Parathyroid adenoma (tissue), 2 donors: ENCODE results near the gene SLC6A19.

ENCODE experiments used
- H2AFZ ChIP-seq: fragments of 300-600 bp; sonication (generic); one replicate; pipeline ENCODE4 v1.7.0; 2017; ENCODE audit warnings: antibody characterized with exemption, mild to moderate bottlenecking
- H3K27ac ChIP-seq: fragments of 300-600 bp; sonication (generic); one replicate; pipeline ENCODE4 v1.7.0; 2017
- H3K27me3 ChIP-seq: fragments of 300-600 bp; sonication (generic); one replicate; pipeline ENCODE4 v1.7.0; 2017; ENCODE audit warnings: low read length; ENCODE audit not compliant: control insufficient read depth, insufficient read depth
- H3K36me3 ChIP-seq: fragments of 300-600 bp; sonication (generic); one replicate; pipeline ENCODE4 v1.7.0; 2017; ENCODE audit warnings: low read length; ENCODE audit not compliant: control insufficient read depth, insufficient read depth
- H3K4me1 ChIP-seq: fragments of 300-600 bp; sonication (generic); one replicate; pipeline ENCODE4 v1.7.0; 2017; ENCODE audit warnings: control low read depth
- H3K4me2 ChIP-seq: fragments of 300-600 bp; sonication (generic); one replicate; pipeline ENCODE4 v1.7.0; 2017; ENCODE audit warnings: low read length
- H3K4me3 ChIP-seq: fragments of 300-600 bp; sonication (generic); one replicate; pipeline ENCODE4 v1.7.0; 2017; ENCODE audit warnings: low read depth, low read length
- H3K79me2 ChIP-seq: fragments of 300-600 bp; sonication (generic); one replicate; pipeline ENCODE4 v1.7.0; 2017; ENCODE audit warnings: control low read depth
- H3K9ac ChIP-seq: fragments of 300-600 bp; sonication (generic); one replicate; pipeline ENCODE4 v1.7.0; 2017; ENCODE audit warnings: mild to moderate bottlenecking
- H3K9me3 ChIP-seq: fragments of 300-600 bp; sonication (generic); one replicate; pipeline ENCODE4 v1.7.0; 2017; ENCODE audit warnings: low read length; ENCODE audit not compliant: control insufficient read depth
- TF ChIP-seq, protein P1 (sequence below): fragments of 300-600 bp; sonication (generic); IDR thresholded peaks from one replicate; pipeline ENCODE4 v1.7.0; 2017; ENCODE audit warnings: antibody characterized with exemption, mild to moderate bottlenecking
- donor health status: primary hyperparathyroidism.

The SLC6A19 gene

GRCh38 chr5:1189269-1189668 lies 12.1 kb upstream of the SLC6A19 start:
- Histone ChIP-seq H3K36me3 (no peaks in the 10 kb centered on the region), H2AFZ (no peak overlapping the region), H3K79me2 (no peaks in the 10 kb centered on the region), H3K27ac (no peak overlapping the region), H3K4me2 (no peak overlapping the region), H3K9me3 (no peaks in the 10 kb centered on the region), H3K27me3 (no peaks in the 10 kb centered on the region), H3K4me3 (no peak overlapping the region), H3K9ac (no peak overlapping the region), H3K4me1 (peaks cover 18% of the 10 kb centered on the region)
- TF ChIP-seq, protein P1, sequence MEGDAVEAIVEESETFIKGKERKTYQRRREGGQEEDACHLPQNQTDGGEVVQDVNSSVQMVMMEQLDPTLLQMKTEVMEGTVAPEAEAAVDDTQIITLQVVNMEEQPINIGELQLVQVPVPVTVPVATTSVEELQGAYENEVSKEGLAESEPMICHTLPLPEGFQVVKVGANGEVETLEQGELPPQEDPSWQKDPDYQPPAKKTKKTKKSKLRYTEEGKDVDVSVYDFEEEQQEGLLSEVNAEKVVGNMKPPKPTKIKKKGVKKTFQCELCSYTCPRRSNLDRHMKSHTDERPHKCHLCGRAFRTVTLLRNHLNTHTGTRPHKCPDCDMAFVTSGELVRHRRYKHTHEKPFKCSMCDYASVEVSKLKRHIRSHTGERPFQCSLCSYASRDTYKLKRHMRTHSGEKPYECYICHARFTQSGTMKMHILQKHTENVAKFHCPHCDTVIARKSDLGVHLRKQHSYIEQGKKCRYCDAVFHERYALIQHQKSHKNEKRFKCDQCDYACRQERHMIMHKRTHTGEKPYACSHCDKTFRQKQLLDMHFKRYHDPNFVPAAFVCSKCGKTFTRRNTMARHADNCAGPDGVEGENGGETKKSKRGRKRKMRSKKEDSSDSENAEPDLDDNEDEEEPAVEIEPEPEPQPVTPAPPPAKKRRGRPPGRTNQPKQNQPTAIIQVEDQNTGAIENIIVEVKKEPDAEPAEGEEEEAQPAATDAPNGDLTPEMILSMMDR, result no peak

DNA sequence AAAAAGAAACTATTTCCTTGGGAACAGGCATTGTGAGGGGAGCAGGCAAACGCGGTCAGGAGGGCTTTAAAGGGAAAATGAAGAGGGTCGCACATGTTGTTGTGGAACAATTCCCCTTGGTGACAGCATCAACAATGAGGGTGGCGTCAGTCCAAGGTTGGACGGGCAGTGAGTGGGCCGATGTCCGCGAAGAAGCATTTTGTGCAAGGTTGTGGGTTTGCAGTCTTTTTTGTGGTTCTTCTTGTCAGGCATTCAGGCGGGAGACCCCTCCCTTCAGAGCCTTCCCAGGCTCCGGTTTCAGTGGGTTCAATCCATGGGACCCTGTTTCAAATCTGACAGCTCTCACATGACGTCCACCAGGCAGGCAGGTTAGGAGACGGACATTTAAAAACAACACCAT lies 11.1 kb upstream of the SLC6A19 start:
- no peak overlapping the region for H2AFZ ChIP-seq
- H3K9ac ChIP-seq, result no peak overlapping the region
- peaks cover 16% of the 10 kb centered on the region for H3K4me1 ChIP-seq
- H3K27me3 ChIP-seq, result no peaks in the 10 kb centered on the region
- H3K4me2 ChIP-seq, result no peak overlapping the region
- H3K79me2 ChIP-seq, result no peaks in the 10 kb centered on the region
- no peak overlapping the region for H3K4me3 ChIP-seq
- no peaks in the 10 kb centered on the region for H3K36me3 ChIP-seq
- no peaks in the 10 kb centered on the region for H3K9me3 ChIP-seq
- no peak overlapping the region for H3K27ac ChIP-seq
- TF ChIP-seq, protein P1, result no peak

GRCh38 chr5:1190837-1191239 lies 10.6 kb upstream of the SLC6A19 start:
- Histone ChIP-seq H2AFZ (no peak overlapping the region), H3K27me3 (no peaks in the 10 kb centered on the region), H3K79me2 (no peaks in the 10 kb centered on the region), H3K9me3 (no peaks in the 10 kb centered on the region), H3K4me2 (no peak overlapping the region), H3K4me3 (no peak overlapping the region), H3K27ac (no peak overlapping the region), H3K9ac (no peak overlapping the region), H3K4me1 (peaks cover 10% of the 10 kb centered on the region), H3K36me3 (no peaks in the 10 kb centered on the region)
- TF ChIP-seq, protein P1, result no peak

GRCh38 chr5:1192971-1193590 lies 8.3 kb upstream of the SLC6A19 start:
- H3K4me1 ChIP-seq, result no peaks in the 10 kb centered on the region
- H3K9me3 ChIP-seq, result no peaks in the 10 kb centered on the region
- no peaks in the 10 kb centered on the region for H3K27me3 ChIP-seq
- no peak overlapping the region for H3K9ac ChIP-seq
- no peak overlapping the region for H3K4me2 ChIP-seq
- H3K27ac ChIP-seq, result no peak overlapping the region
- no peaks in the 10 kb centered on the region for H3K79me2 ChIP-seq
- H2AFZ ChIP-seq, result no peak overlapping the region
- no peak overlapping the region for H3K4me3 ChIP-seq
- H3K36me3 ChIP-seq, result no peaks in the 10 kb centered on the region
- TF ChIP-seq, protein P1, result no peak

- H3K9me3 ChIP-seq, result no peaks in the 10 kb centered on the region
- no peak overlapping the region for H3K9ac ChIP-seq
- no peaks in the 10 kb centered on the region for H3K36me3 ChIP-seq
- no peaks in the 10 kb centered on the region for H3K27me3 ChIP-seq
- H3K4me2 ChIP-seq, result no peak overlapping the region
- TF ChIP-seq, protein P1, result no peak
- no peaks in the 10 kb centered on the region for H3K4me1 ChIP-seq
- H3K27ac ChIP-seq, result no peak overlapping the region
- no peak overlapping the region for H3K4me3 ChIP-seq
- H2AFZ ChIP-seq, result no peak overlapping the region
- H3K79me2 ChIP-seq, result no peaks in the 10 kb centered on the region
Measured at GRCh38 chr5:1193591-1193985, 7.8 kb upstream of the SLC6A19 start.
